GM19351 (cell line): ENCODE data around the gene SPESP1.

Experiments used
- ATAC-seq: cut with Tn5 transposase; IDR thresholded peaks from one replicate; pipeline ENCODE4 v1.9.1; 2021; ENCODE audit warnings: mild to moderate bottlenecking, moderate library complexity; ENCODE audit not compliant: unreplicated experiment

Gene SPESP1

GRCh38 chr15:68990231-68990991 lies 60.1 kb downstream of the SPESP1 start:
- ATAC-seq = no peak

DNA sequence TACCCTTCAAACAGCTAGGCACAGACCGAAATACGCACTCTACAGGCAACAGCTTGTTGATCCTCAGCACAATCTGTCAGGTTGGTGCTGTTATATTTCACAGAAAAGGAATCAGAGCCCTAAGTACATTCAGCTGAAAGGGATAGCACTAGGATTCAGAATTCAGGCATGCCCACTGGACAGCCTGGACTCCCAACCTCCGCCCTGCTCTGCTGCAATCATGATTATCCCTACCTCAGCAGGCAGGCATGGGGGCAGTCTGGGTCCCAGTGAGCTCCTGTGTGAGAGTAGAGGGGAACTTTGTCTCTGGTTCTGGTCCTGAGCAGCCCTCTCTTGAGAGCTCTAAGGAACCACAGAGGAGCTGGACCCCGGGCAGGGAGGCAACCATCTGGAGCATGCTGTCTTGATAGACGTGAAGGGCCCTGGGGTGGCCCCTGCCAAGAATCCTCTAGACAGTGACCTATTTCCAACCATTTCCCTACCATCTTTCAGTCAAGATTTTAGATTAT lies 60.7 kb downstream of the SPESP1 start:
- no peak for ATAC-seq

DNA sequence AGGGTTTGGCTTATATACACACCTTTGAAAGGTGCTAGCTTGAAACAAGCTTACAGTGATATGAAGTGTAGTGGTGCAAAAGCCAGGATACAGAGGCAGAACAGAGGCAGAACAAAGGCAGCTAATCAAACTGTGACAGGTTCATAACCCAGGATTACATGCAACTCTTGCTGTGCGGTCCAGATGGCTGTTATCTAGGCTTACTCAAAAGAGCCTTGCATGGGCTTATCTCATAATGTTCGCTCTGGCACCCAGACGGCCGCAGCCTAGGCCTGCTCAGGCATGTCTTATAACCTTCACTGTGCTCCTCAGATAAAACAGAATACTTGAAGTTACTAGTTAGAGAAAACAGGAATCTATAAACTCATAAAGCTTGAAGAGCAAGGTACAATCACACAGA lies 61.4 kb downstream of the SPESP1 start:
- ATAC-seq = no peak

DNA sequence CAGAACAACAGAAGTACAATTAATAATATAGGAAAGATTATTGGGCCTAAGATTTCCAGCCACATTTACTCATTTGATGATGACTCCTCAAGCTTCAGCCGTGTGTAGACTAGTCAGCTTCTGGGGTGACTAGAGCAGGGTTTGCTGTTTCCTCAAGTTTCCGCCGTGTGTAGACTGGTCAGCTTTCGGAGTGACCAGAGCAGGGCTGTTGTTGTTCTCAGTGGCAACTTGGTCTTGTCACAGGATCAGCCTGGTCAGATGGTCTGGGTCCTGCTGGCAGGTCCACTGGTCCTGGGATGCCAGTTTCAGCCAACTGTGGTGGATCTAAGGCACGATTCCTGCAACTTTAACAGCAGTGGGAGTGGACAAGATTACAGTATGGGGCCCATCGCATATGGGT lies 62.4 kb downstream of the SPESP1 start:
- no peak for ATAC-seq

DNA sequence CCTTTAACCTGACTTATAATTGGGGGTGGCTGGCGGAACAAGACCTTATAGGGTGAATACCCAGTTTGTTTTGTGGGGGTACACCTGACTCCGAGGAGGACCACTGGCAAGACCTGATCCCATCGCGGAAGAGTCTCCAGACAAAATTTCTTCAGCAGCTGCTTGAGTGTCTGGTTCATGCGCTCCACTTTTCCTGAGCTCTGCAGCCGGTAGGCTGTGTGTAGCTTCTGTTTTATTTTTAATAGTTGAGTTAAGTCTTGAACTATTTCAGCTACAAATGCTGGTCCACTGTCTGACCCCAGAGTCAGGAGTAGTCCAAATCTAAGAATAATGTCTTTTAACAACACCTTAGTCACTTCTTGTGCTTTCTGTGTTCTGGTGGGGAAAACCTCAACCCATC lies 63.0 kb downstream of the SPESP1 start:
- ATAC-seq = no peak

DNA sequence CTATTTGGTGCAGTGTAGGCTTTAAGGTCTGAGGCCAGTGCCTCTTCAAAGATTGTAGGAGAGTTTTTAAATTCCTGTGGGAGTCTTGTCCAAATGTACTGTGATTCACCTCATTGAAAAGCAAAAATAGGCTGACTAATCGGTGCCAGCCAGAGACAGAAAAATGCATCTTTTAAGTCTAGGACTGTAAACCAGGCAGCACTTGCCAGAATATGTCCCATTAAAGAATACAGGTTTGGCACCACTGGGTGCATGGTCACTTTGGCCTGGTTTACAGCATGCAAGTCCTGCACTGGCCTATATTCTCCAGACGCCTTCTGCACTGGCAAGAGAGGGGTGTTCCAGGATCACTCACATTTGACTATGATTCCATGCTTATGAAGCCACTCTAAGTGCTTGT lies 63.8 kb downstream of the SPESP1 start:
- no peak for ATAC-seq

DNA sequence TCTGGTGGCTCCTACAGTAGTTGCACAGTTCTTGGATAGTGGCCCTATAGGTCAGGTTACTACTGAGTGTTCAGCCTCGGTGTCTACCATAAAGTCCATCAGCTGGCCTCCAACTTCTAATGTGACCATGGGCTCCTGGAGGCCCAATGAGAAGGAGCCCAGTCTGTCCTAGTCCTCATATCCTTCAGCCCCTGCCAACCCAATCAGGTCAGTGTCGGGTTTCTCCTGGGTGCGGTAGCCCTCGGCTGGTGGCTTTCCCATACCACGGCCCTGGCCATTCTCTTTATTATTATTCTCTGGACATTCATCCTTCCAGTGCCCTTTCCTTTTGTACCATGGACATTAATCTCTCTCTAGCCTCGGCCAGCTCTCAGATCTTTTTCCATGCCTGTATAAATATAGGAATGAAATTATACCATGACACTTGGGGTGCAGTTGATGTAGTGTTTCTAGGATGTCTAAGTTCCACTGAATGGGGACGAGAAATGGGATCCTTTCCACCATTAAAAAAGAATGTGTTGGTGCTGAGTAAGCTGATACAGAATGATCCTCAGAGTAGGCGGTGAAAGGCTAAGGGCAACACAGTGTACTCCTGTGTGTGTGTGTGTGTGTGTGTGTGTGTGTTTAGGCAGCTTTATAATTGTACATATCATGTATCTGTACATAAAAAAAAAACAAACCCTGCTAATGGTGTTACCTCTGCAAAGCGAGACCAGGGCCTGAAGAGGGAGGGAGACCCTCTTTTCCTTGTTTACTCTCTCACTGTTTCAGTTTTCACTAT lies 64.8 kb downstream of the SPESP1 start:
- no peak for ATAC-seq
